GM18526 (cell line): ENCODE data around the gene CNKSR2.

Experiments
- POLR2A ChIP-seq: IDR thresholded peaks from 3 replicates; pipeline ENCODE4 v1.6.1; 2011; ENCODE audit not compliant: insufficient read length; ENCODE audit errors: extremely low read depth

CNKSR2 gene

GRCh38 chrX:21674430-21675186, 300.4 kb downstream of the CNKSR2 start:
- TF ChIP-seq POLR2A: no peak

DNA sequence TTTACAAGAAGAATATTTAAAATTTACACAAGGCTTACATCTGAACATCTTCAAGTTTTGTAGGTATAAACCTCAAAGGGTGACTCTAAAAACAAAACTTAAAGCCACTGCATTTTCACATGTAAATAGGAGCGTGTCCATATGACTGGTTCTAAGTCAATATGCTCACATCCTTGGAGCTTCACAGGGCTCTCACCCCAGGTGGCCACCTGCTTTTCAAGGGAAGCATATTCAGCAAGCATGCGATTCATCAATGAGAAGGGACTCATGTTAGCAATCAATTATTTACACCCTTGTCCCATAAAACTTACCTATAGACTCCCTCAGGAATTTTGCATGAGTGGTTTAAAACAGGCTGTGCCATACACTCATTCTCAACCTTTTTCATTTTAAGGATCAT, 301.7 kb downstream of the CNKSR2 start:
- no peak for TF ChIP-seq POLR2A

DNA sequence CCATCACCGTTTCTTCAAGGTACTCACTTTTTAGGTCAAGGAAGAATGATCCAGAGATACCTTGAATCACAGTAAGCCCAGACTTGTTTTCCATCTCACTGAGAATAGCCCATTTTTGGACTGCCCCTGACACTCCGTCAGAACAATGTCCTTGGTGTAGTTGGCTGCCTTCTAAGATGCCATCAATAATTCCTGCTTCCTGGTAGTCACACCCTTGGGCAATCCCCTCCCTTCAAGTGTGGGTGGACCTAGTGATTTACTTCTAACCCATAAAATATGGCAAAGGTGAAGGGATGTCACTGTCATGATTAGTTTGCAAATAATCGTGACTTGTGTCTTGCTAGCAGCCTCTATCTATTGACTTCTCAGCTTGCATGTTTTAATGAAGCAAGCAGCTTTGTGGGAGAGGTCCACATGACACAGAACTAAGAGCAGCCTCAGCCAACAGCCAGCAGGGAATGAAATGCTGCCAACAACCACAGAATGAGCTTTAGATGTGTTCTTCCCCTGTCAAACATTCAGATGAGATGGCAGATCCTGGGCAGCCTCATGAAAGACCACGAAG, 303.9 kb downstream of the CNKSR2 start:
- TF ChIP-seq POLR2A: no peak

GRCh38 chrX:21683941-21684340, 309.7 kb downstream of the CNKSR2 start:
- no peak for TF ChIP-seq POLR2A

DNA sequence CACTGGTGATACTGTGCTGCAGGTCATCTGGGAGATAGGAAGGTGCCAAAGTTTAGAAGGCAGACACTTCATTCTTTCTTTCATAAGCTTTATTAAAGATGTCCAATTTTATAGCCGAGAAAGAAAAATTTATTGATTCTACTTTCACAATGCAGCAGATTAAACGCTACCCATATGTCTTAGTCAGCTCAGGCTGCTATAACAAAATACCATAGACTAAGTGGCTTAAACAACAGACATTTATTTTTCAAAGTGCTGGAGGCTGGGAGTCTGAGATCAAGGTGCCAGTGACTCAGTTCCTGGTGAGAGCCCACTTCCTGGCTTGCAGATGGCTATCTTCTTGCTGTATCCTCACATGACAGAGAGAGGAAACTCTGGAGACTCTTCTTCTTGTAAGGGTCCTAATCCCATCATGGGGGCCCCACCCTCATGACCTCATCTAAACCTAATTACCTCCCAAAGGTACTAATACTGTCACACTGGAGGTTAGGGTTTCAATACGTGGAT, 317.3 kb downstream of the CNKSR2 start:
- no peak for TF ChIP-seq POLR2A

DNA sequence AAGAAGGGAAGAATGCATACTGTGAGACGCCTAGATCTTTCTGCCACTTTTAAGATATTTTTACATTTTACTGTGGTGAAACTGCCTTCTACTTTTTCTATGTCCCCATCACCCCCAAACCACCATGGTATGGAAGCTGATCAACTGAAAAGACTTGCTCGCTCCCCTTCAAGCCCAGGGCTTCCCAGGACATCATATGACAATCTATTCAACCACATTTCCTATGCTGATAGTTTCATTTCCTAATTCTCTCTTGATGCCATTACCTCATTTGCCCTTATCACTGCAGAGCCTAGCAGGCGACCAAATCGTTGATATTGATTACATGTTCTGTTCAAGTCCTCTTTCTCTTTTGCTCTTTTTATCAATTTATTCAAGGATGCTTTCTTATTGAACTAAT, 324.1 kb downstream of the CNKSR2 start:
- TF ChIP-seq POLR2A: no peak

GRCh38 chrX:21699136-21699535, 324.9 kb downstream of the CNKSR2 start:
- TF ChIP-seq POLR2A: no peak

DNA sequence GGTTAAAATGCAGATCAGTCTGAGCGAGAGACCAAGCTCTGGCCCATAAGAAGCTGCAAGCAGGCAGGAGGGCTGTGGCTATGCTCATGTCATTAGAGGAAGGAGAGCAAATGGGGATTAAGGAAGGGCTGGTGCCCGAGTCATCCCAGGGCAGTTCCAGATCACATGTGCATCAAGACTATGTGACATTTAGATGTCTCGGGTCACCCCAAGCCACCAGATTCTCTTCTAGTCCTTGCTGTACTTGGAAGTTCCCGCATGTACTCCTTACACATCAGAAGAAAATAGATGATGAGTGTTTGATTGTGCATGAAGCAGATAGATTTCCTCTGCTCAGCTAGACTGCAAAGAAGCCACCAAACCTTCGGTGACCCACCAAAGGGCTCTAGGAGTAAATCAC, 326.1 kb downstream of the CNKSR2 start:
- TF ChIP-seq POLR2A: no peak

DNA sequence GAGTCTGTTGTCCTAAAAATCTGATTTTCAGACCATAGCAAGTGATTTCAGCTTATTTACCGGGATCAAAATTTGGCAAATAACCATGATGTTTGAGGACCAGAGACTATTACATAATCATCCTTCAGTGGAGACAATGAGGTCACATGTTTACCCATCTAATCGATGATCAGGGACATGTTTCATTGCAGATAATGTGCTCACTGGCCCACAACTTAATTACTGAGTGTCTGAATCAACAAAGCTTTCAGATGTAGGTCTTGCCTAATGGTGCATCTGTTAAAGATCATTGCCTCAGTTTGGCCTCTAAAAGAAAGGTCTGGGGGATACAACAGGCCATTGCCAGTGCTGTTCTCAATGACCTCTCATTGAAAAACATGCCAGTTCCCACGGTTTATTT, 326.7 kb downstream of the CNKSR2 start:
- no peak for TF ChIP-seq POLR2A

- TF ChIP-seq POLR2A: no peak
These were observed 328.5 kb downstream of the CNKSR2 start for GRCh38 chrX:21702725-21703124.
